ENCODE data around the gene RNU5B-1.

DNA sequence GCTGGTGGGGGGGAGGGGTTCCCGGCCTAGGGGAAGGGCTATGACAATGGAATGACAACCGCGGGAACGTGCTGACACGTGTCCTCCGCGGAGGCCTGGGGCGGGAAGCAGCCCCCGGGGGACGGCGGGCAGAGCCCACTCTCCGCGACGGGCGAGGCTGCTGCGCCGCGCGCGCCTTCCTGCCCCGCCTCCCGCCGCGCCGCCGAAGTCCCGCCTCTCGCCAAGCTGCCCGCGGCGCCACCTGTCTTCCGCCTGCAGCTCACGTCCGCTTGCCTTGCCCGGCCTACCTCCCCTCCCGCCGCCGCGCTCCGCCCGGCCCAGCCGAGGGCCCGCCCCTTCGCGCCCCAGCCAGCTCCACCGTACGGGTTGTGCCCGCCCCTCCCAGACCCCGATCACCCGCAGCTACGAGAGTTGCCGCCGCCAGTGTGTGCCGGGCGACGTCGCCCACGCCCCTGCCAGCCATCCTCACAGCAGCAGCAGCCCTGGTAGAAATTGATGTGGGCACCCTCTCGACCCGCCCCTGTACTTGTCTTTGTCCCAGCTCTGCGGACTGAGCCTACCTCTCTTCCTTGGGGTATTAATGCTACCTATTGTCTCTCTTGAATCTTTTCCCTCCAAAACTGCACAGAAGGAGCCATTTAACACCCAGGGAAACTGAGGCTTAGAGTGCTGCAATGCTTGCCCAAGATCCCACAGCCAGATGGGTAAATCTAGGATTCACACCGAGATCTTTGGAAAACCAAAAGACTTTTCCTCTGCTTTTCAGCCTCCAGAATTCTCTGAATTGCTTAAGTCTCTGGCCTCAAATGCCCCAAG lies 17.6 kb upstream of the RNU5B-1 start, which contains the start of gene PARP16:
- TF ChIP-seq CTCF (conservative IDR thresholded peaks at IDR 0.05; ENCODE audit: low read length) (peak; percentile 43), EZH2phosphoT487 (IDR thresholded peaks at IDR 0.05; ENCODE audit: borderline replicate concordance, low read depth, low read length) (no peak)

Data from OCI-LY7 (cell line).